Measurements from ENCODE around the gene B3GAT3. TPM values are rescaled to one million over a fixed set of nuclear protein-coding genes. Genes with fewer than 3 reads are reported as not detected.

The B3GAT3 gene
- total and polyA plus RNA-seq, 5 experiments from 2014 or later, result 35.6 to 83.8 (median 51.3) TPM

Small RNAs within 50 kb of the gene (microRNA-seq; reads per million reads assigned to microRNA genes)
- gene MIR6747 (ENCODE audit: borderline microRNAs expressed), result not detected

Other genes starting within 250 kb of the B3GAT3 start
- not detected for gene SCGB1A1, start 203.0 kb downstream of the B3GAT3 start, total RNA-seq
- not detected for gene SCGB1A1, start 203.0 kb downstream of the B3GAT3 start, polyA plus RNA-seq
- 100 to 1,000 TPM; 227 to 231 TPM for gene AHNAK, start 75.2 kb downstream of the B3GAT3 start, total RNA-seq
- 10 to 100 TPM in 1 of 3 donors, 1 to 10 TPM in 2; 7.7 to 19.8 (median 9.4) TPM for gene AHNAK, start 75.2 kb downstream of the B3GAT3 start, polyA plus RNA-seq
- gene EEF1G, start 48.1 kb downstream of the B3GAT3 start, total RNA-seq, result 1,000 to 10,000 TPM; 2,038 to 2,092 TPM
- gene EEF1G, start 48.1 kb downstream of the B3GAT3 start, polyA plus RNA-seq, result 1,000 to 10,000 TPM; 1,637 to 2,152 (median 1,960) TPM
- gene TUT1, start 30.5 kb downstream of the B3GAT3 start, total RNA-seq, result 10 to 100 TPM; 46.4 to 50.9 TPM
- 10 to 100 TPM; 12.8 to 24.4 (median 16.9) TPM for gene TUT1, start 30.5 kb downstream of the B3GAT3 start, polyA plus RNA-seq
- gene MTA2, start 20.1 kb downstream of the B3GAT3 start, total RNA-seq, result 100 to 1,000 TPM; 170 to 178 TPM
- gene MTA2, start 20.1 kb downstream of the B3GAT3 start, polyA plus RNA-seq, result 10 to 100 TPM; 15.8 to 32.6 (median 21.5) TPM
- gene EML3, start 9.2 kb downstream of the B3GAT3 start, total RNA-seq, result 100 to 1,000 TPM; 251 to 255 TPM
- 10 to 100 TPM; 14.8 to 23.7 (median 15.7) TPM for gene EML3, start 9.2 kb downstream of the B3GAT3 start, polyA plus RNA-seq
- 1 to 10 TPM; 5.4 to 6.1 TPM for gene ROM1, start 8.7 kb downstream of the B3GAT3 start, total RNA-seq
- 1 to 10 TPM in 2 of 3 donors, under 1 TPM in 1; 0.82 to 1.9 (median 1.8) TPM for gene ROM1, start 8.7 kb downstream of the B3GAT3 start, polyA plus RNA-seq
- gene GANAB, start 24.6 kb upstream of the B3GAT3 start, total RNA-seq, result 100 to 1,000 TPM; 326 to 327 TPM
- 100 to 1,000 TPM; 171 to 197 (median 174) TPM for gene GANAB, start 24.6 kb upstream of the B3GAT3 start, polyA plus RNA-seq
- 10 to 100 TPM; 25.8 to 27.4 TPM for gene INTS5, start 31.3 kb upstream of the B3GAT3 start, total RNA-seq
- 10 to 100 TPM; 27.7 to 58.3 (median 45.6) TPM for gene INTS5, start 31.3 kb upstream of the B3GAT3 start, polyA plus RNA-seq
- gene C11orf98, start 43.2 kb upstream of the B3GAT3 start, total RNA-seq, result 10 to 100 TPM; 51.8 to 58.0 TPM
- 100 to 1,000 TPM in 2 of 3 donors, 10 to 100 TPM in 1; 99.9 to 149 (median 117) TPM for gene C11orf98, start 43.2 kb upstream of the B3GAT3 start, polyA plus RNA-seq
- 10 to 100 TPM; 43.6 to 45.0 TPM for gene CSKMT, start 43.3 kb upstream of the B3GAT3 start, total RNA-seq
- gene CSKMT, start 43.3 kb upstream of the B3GAT3 start, polyA plus RNA-seq, result 1 to 10 TPM; 1.8 to 3.7 (median 3.4) TPM
- 1 to 10 TPM; 5.4 to 6.6 TPM for gene UQCC3, start 49.7 kb upstream of the B3GAT3 start, total RNA-seq
- gene UQCC3, start 49.7 kb upstream of the B3GAT3 start, polyA plus RNA-seq, result 1 to 10 TPM; 9.1 to 9.7 (median 9.6) TPM
- gene LBHD1, start 50.3 kb upstream of the B3GAT3 start, total RNA-seq, result 10 to 100 TPM; 29.5 to 30.9 TPM
- 1 to 10 TPM; 2.4 to 8.3 (median 4.4) TPM for gene LBHD1, start 50.3 kb upstream of the B3GAT3 start, polyA plus RNA-seq
- gene UBXN1, start 57.1 kb upstream of the B3GAT3 start, total RNA-seq, result 100 to 1,000 TPM; 214 to 218 TPM
- 100 to 1,000 TPM; 188 to 219 (median 218) TPM for gene UBXN1, start 57.1 kb upstream of the B3GAT3 start, polyA plus RNA-seq
- under 1 TPM in 1 of 2 experiments, not detected in 1; 0.36 TPM for gene LRRN4CL, start 67.5 kb upstream of the B3GAT3 start, total RNA-seq
- gene LRRN4CL, start 67.5 kb upstream of the B3GAT3 start, polyA plus RNA-seq, result not detected
- 10 to 100 TPM; 37.0 to 50.7 TPM for gene BSCL2, start 85.4 kb upstream of the B3GAT3 start, total RNA-seq
- gene BSCL2, start 85.4 kb upstream of the B3GAT3 start, polyA plus RNA-seq, result 10 to 100 TPM; 58.2 to 65.0 (median 58.8) TPM
- gene GNG3, start 85.7 kb upstream of the B3GAT3 start, total RNA-seq, result not detected
- gene GNG3, start 85.7 kb upstream of the B3GAT3 start, polyA plus RNA-seq, result under 1 TPM in 1 of 3 donors, not detected in 2; 0.27 TPM
- gene HNRNPUL2, start 105.5 kb upstream of the B3GAT3 start, total RNA-seq, result 10 to 100 TPM; 81.6 to 84.0 TPM
- 1 to 10 TPM in 2 of 3 donors, under 1 TPM in 1; 0.99 to 3.0 (median 1.0) TPM for gene HNRNPUL2, start 105.5 kb upstream of the B3GAT3 start, polyA plus RNA-seq
- gene TTC9C, start 106.5 kb upstream of the B3GAT3 start, total RNA-seq, result 10 to 100 TPM; 46.1 to 47.6 TPM
- 10 to 100 TPM in 2 of 3 donors, 1 to 10 TPM in 1; 8.5 to 18.8 (median 15.4) TPM for gene TTC9C, start 106.5 kb upstream of the B3GAT3 start, polyA plus RNA-seq
- 10 to 100 TPM; 27.3 to 27.6 TPM for gene ZBTB3, start 132.2 kb upstream of the B3GAT3 start, total RNA-seq
- gene ZBTB3, start 132.2 kb upstream of the B3GAT3 start, polyA plus RNA-seq, result 1 to 10 TPM; 2.1 to 6.7 (median 3.6) TPM
- gene POLR2G, start 139.6 kb upstream of the B3GAT3 start, total RNA-seq, result 10 to 100 TPM; 87.8 to 94.0 TPM
- gene POLR2G, start 139.6 kb upstream of the B3GAT3 start, polyA plus RNA-seq, result 100 to 1,000 TPM; 255 to 266 (median 259) TPM
- gene TAF6L, start 149.4 kb upstream of the B3GAT3 start, total RNA-seq, result 10 to 100 TPM; 28.6 to 34.9 TPM
- 10 to 100 TPM in 1 of 3 donors, 1 to 10 TPM in 2; 8.7 to 10.8 (median 8.9) TPM for gene TAF6L, start 149.4 kb upstream of the B3GAT3 start, polyA plus RNA-seq
- gene TMEM179B, start 165.4 kb upstream of the B3GAT3 start, total RNA-seq, result 10 to 100 TPM; 66.2 to 71.5 TPM
- 100 to 1,000 TPM; 109 to 126 (median 122) TPM for gene TMEM179B, start 165.4 kb upstream of the B3GAT3 start, polyA plus RNA-seq
- gene TMEM223, start 170.0 kb upstream of the B3GAT3 start, total RNA-seq, result 10 to 100 TPM; 15.0 to 16.5 TPM
- 10 to 100 TPM; 39.1 to 57.8 (median 45.5) TPM for gene TMEM223, start 170.0 kb upstream of the B3GAT3 start, polyA plus RNA-seq
- 100 to 1,000 TPM; 185 to 191 TPM for gene NXF1, start 183.5 kb upstream of the B3GAT3 start, total RNA-seq
- gene NXF1, start 183.5 kb upstream of the B3GAT3 start, polyA plus RNA-seq, result 10 to 100 TPM; 38.4 to 82.9 (median 62.8) TPM
- 10 to 100 TPM; 55.6 to 61.7 TPM for gene STX5, start 210.1 kb upstream of the B3GAT3 start, total RNA-seq
- 10 to 100 TPM; 25.4 to 30.4 (median 26.2) TPM for gene STX5, start 210.1 kb upstream of the B3GAT3 start, polyA plus RNA-seq
- gene TEX54, start 210.9 kb upstream of the B3GAT3 start, total RNA-seq, result under 1 TPM; 0.88 to 0.91 TPM
- gene TEX54, start 210.9 kb upstream of the B3GAT3 start, polyA plus RNA-seq, result 1 to 10 TPM; 1.6 to 2.2 (median 1.7) TPM
- gene WDR74, start 217.6 kb upstream of the B3GAT3 start, total RNA-seq, result 100 to 1,000 TPM; 129 to 130 TPM
- gene WDR74, start 217.6 kb upstream of the B3GAT3 start, polyA plus RNA-seq, result 10 to 100 TPM; 35.7 to 64.0 (median 49.4) TPM

All from naive thymus-derived CD8-positive, alpha-beta T cell (primary cell).